Activated T-helper 2 cell treated with anti-CD3 and anti-CD28 coated beads, Interferon-gamma antibody, Interleukin-2, Interleukin-4, amounts not matched to agents 10 μg/mL and 5 μg/mL and 100 μg/mL, durations not matched to agents 14 hours and 24 hours and 36 hours (primary cell): ENCODE data around the gene NLGN1. TPM values are rescaled to one million over a fixed set of nuclear protein-coding genes. Genes with fewer than 3 reads are reported as not detected.

Experiments used
- DNase-seq: peaks from one replicate; pipeline ENCODE4 v3.0.0; 2021; ENCODE audit warnings: low spot score
- H3K27ac Mint-ChIP-seq: one replicate; pipeline ENCODE4 v1.8.0; 2021; ENCODE audit warnings: mixed read lengths
- H3K27me3 Mint-ChIP-seq: one replicate; pipeline ENCODE4 v1.8.0; 2021; ENCODE audit warnings: low read depth, mixed read lengths
- H3K36me3 Mint-ChIP-seq: one replicate; pipeline ENCODE4 v1.8.0; 2021; ENCODE audit warnings: low read depth, mixed read lengths
- H3K4me1 Mint-ChIP-seq: one replicate; pipeline ENCODE4 v1.8.0; 2021; ENCODE audit warnings: low read depth, mixed read lengths
- H3K4me3 Mint-ChIP-seq: one replicate; pipeline ENCODE4 v1.8.0; 2021; ENCODE audit warnings: low read depth, mild to moderate bottlenecking, moderate library complexity, mixed read lengths
- H3K9me3 Mint-ChIP-seq: one replicate; pipeline ENCODE4 v1.8.0; 2021; ENCODE audit warnings: mixed read lengths
- intact Hi-C: fragments of 100-400 bp; cut with micrococcal nuclease; formaldehyde crosslinking; loops from one replicate; pipeline ENCODE4 v1.15.1; 2023
- total RNA-seq: library from RNA; stranded (reverse); gene quantifications from 2 replicates; pipeline ENCODE4 v1.2.3, GENCODE V29; 2022

Gene NLGN1
- total RNA-seq, 1 donor from 2014 or later, result not detected

GRCh38 chr3:173685456-173685855, 287.9 kb downstream of the NLGN1 start:
- no peak for DNase-seq
- Mint-ChIP-seq H3K9me3 (no peaks in the 10 kb centered on the region), H3K27ac (no peak overlapping the region), H3K27me3 (no peaks in the 10 kb centered on the region), H3K36me3 (no peaks in the 10 kb centered on the region), H3K4me3 (no peak overlapping the region), H3K4me1 (no peaks in the 10 kb centered on the region)
- intact Hi-C loops, result no loop called here

- intact Hi-C loops, result no loop called here
- H3K36me3 Mint-ChIP-seq, result no peaks in the 10 kb centered on the region
- H3K9me3 Mint-ChIP-seq, result no peaks in the 10 kb centered on the region
- H3K4me1 Mint-ChIP-seq, result no peaks in the 10 kb centered on the region
- no peak overlapping the region for H3K27ac Mint-ChIP-seq
- H3K4me3 Mint-ChIP-seq, result no peak overlapping the region
- no peaks in the 10 kb centered on the region for H3K27me3 Mint-ChIP-seq
- no peak for DNase-seq
Measured at GRCh38 chr3:173688216-173688842, 290.8 kb downstream of the NLGN1 start.

- H3K9me3 Mint-ChIP-seq, result no peaks in the 10 kb centered on the region
- DNase-seq, result no peak
- no peaks in the 10 kb centered on the region for H3K4me1 Mint-ChIP-seq
- H3K27me3 Mint-ChIP-seq, result no peaks in the 10 kb centered on the region
- no peak overlapping the region for H3K4me3 Mint-ChIP-seq
- no peak overlapping the region for H3K27ac Mint-ChIP-seq
- no peaks in the 10 kb centered on the region for H3K36me3 Mint-ChIP-seq
- intact Hi-C loops, result no loop called here
Measured at GRCh38 chr3:173690542-173691180, 293.1 kb downstream of the NLGN1 start.

GRCh38 chr3:173699353-173699752, 301.8 kb downstream of the NLGN1 start:
- DNase-seq, result no peak
- H3K4me3 Mint-ChIP-seq, result no peak overlapping the region
- H3K27me3 Mint-ChIP-seq, result no peaks in the 10 kb centered on the region
- H3K36me3 Mint-ChIP-seq, result no peaks in the 10 kb centered on the region
- no peaks in the 10 kb centered on the region for H3K4me1 Mint-ChIP-seq
- no peak overlapping the region for H3K27ac Mint-ChIP-seq
- peaks cover 6% of the 10 kb centered on the region for H3K9me3 Mint-ChIP-seq
- intact Hi-C loops, result no loop called here

GRCh38 chr3:173700336-173700735, 302.8 kb downstream of the NLGN1 start:
- peaks cover 6% of the 10 kb centered on the region for H3K9me3 Mint-ChIP-seq
- DNase-seq, result no peak
- intact Hi-C loops, result no loop called here
- no peaks in the 10 kb centered on the region for H3K27me3 Mint-ChIP-seq
- no peak overlapping the region for H3K27ac Mint-ChIP-seq
- H3K4me1 Mint-ChIP-seq, result no peaks in the 10 kb centered on the region
- H3K4me3 Mint-ChIP-seq, result no peak overlapping the region
- no peaks in the 10 kb centered on the region for H3K36me3 Mint-ChIP-seq

- H3K27ac Mint-ChIP-seq, result no peak overlapping the region
- intact Hi-C loops, result no loop called here
- H3K4me3 Mint-ChIP-seq, result no peak overlapping the region
- no peaks in the 10 kb centered on the region for H3K4me1 Mint-ChIP-seq
- H3K27me3 Mint-ChIP-seq, result no peaks in the 10 kb centered on the region
- no peak for DNase-seq
- no peaks in the 10 kb centered on the region for H3K36me3 Mint-ChIP-seq
- peaks cover 6% of the 10 kb centered on the region for H3K9me3 Mint-ChIP-seq
Measured at GRCh38 chr3:173702561-173702960, 305.0 kb downstream of the NLGN1 start.

GRCh38 chr3:173703771-173704170, 306.2 kb downstream of the NLGN1 start:
- DNase-seq, result no peak
- H3K27me3 Mint-ChIP-seq, result no peaks in the 10 kb centered on the region
- H3K4me3 Mint-ChIP-seq, result no peak overlapping the region
- H3K9me3 Mint-ChIP-seq, result peaks cover 6% of the 10 kb centered on the region
- H3K4me1 Mint-ChIP-seq, result no peaks in the 10 kb centered on the region
- no peaks in the 10 kb centered on the region for H3K36me3 Mint-ChIP-seq
- intact Hi-C loops, result no loop called here
- H3K27ac Mint-ChIP-seq, result no peak overlapping the region

GRCh38 chr3:173706630-173707029, 309.1 kb downstream of the NLGN1 start:
- intact Hi-C loops, result no loop called here
- H3K27me3 Mint-ChIP-seq, result no peaks in the 10 kb centered on the region
- DNase-seq, result no peak
- no peak overlapping the region for H3K27ac Mint-ChIP-seq
- H3K36me3 Mint-ChIP-seq, result no peaks in the 10 kb centered on the region
- H3K4me1 Mint-ChIP-seq, result no peaks in the 10 kb centered on the region
- no peak overlapping the region for H3K4me3 Mint-ChIP-seq
- no peaks in the 10 kb centered on the region for H3K9me3 Mint-ChIP-seq

- no peaks in the 10 kb centered on the region for H3K27me3 Mint-ChIP-seq
- intact Hi-C loops, result no loop called here
- H3K4me1 Mint-ChIP-seq, result no peaks in the 10 kb centered on the region
- no peak overlapping the region for H3K27ac Mint-ChIP-seq
- DNase-seq, result no peak
- no peaks in the 10 kb centered on the region for H3K36me3 Mint-ChIP-seq
- no peak overlapping the region for H3K4me3 Mint-ChIP-seq
- H3K9me3 Mint-ChIP-seq, result no peaks in the 10 kb centered on the region
Measured at GRCh38 chr3:173708191-173708590, 310.6 kb downstream of the NLGN1 start.

GRCh38 chr3:173709026-173709425, 311.5 kb downstream of the NLGN1 start:
- intact Hi-C loops, result no loop called here

GRCh38 chr3:173711619-173712018, 314.1 kb downstream of the NLGN1 start:
- Mint-ChIP-seq H3K4me1 (no peaks in the 10 kb centered on the region), H3K4me3 (no peak overlapping the region), H3K36me3 (no peaks in the 10 kb centered on the region), H3K27ac (no peak overlapping the region), H3K9me3 (no peaks in the 10 kb centered on the region), H3K27me3 (no peaks in the 10 kb centered on the region)
- DNase-seq, result no peak
- intact Hi-C loops, result no loop called here

More at GRCh38 chr3:173709026-173709425, 311.5 kb downstream of the NLGN1 start:
- H3K4me3 Mint-ChIP-seq, result no peak overlapping the region
- H3K4me1 Mint-ChIP-seq, result no peaks in the 10 kb centered on the region
- H3K36me3 Mint-ChIP-seq, result no peaks in the 10 kb centered on the region
- no peak overlapping the region for H3K27ac Mint-ChIP-seq
- H3K9me3 Mint-ChIP-seq, result no peaks in the 10 kb centered on the region
- no peaks in the 10 kb centered on the region for H3K27me3 Mint-ChIP-seq
- no peak for DNase-seq

GRCh38 chr3:173719585-173719984, 322.0 kb downstream of the NLGN1 start:
- intact Hi-C loops, result no loop called here
- Mint-ChIP-seq H3K4me1 (no peaks in the 10 kb centered on the region), H3K9me3 (no peaks in the 10 kb centered on the region), H3K27ac (no peak overlapping the region), H3K27me3 (no peaks in the 10 kb centered on the region), H3K36me3 (no peaks in the 10 kb centered on the region), H3K4me3 (no peak overlapping the region)
- no peak for DNase-seq

- no peaks in the 10 kb centered on the region for H3K27me3 Mint-ChIP-seq
- H3K27ac Mint-ChIP-seq, result no peak overlapping the region
- H3K9me3 Mint-ChIP-seq, result no peaks in the 10 kb centered on the region
- H3K36me3 Mint-ChIP-seq, result no peaks in the 10 kb centered on the region
- intact Hi-C loops, result no loop called here
- no peaks in the 10 kb centered on the region for H3K4me1 Mint-ChIP-seq
- DNase-seq, result no peak
- no peak overlapping the region for H3K4me3 Mint-ChIP-seq
Measured at GRCh38 chr3:173725507-173725906, 328.0 kb downstream of the NLGN1 start.
